ENCODE results near the gene COPG1. TPM values are rescaled to one million over a fixed set of nuclear protein-coding genes. Genes with fewer than 3 reads are reported as not detected.
A peak's percentile ranks its signal among the peaks of the same experiment; 100 is the strongest.
"Not testable (repeated sequence)": the region's sequence is repeated elsewhere in the genome, so short reads cannot be mapped to it uniquely, and the experiment has no call there.

Gene COPG1
- total and polyA plus RNA-seq, 7 donors = 50.9 to 151 (median 78.1) TPM

DNA sequence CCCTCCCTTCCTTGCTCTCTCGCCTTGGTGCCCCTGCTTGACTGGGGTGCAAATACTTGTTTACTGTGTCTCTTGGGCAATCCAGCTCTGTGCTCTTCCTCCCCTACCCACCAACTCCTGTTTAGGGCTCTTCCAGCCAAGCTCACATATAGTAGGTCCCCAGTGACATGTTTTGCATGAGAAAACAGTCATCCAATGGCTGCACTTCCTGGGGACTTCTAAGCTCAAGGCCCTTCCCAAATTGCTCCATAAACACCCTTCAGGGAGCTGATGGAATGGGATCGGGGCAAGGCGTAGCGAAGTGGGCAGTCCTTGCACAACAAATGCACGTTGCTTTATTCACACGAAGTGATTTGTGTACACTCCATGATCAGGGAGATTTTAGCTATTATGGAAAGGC, 9.4 kb upstream of the COPG1 start:
- Histone ChIP-seq H3K27ac (no peak overlapping the region), H3K4me1 (peaks cover 0 to 6% (median under 1%) of the 10 kb centered on the region in 4 donors), H3K36me3 (no peaks in the 10 kb centered on the region), H3K27me3 (no peaks in the 10 kb centered on the region), H3K4me3 (no peak overlapping the region), H3K9me3 (no peaks in the 10 kb centered on the region)
- 69 to 84% methylated on average over 6 of the region's 6 CpGs for WGBS, 2 donors
- no peak for TF ChIP-seq POLR2AphosphoS5 (IDR thresholded peaks at IDR 0.05)
- no peak for TF ChIP-seq CTCF (IDR thresholded peaks at IDR 0.05)
- no peak for TF ChIP-seq POLR2A (IDR thresholded peaks at IDR 0.05)
- no peak for TF ChIP-seq EP300 (IDR thresholded peaks at IDR 0.05)
- intact Hi-C loops (cut with DNase I) = loop anchor here (5.0 kb wide), 1 partner anchor 43 kb away; no protein-coding TSS in a partner anchor
- DNase-seq = no peak

GRCh38 chr3:129240436-129240835, 9.0 kb upstream of the COPG1 start:
- Histone ChIP-seq H3K4me1 (peaks cover 0 to 10% (median 4%) of the 10 kb centered on the region in 4 donors), H3K9me3 (no peaks in the 10 kb centered on the region), H3K36me3 (no peaks in the 10 kb centered on the region), H3K27me3 (no peaks in the 10 kb centered on the region), H3K27ac (no peak overlapping the region), H3K4me3 (no peak overlapping the region)
- no peak for DNase-seq
- 51 to 60% methylated on average over 3 of the region's 3 CpGs for WGBS, 2 donors
- intact Hi-C loops (cut with DNase I) = loop anchor here (5.0 kb wide), 1 partner anchor 43 kb away; no protein-coding TSS in a partner anchor
- TF ChIP-seq POLR2AphosphoS5 (IDR thresholded peaks at IDR 0.05) (no peak), CTCF (IDR thresholded peaks at IDR 0.05) (no peak)

- no peak for DNase-seq
- intact Hi-C loops (cut with DNase I) = loop anchor here (1.0 to 5.0 kb wide), 5 partner anchors 63 to 273 kb away; partner anchors contain the start of genes ISY1 and RAB43
- no peaks in the 10 kb centered on the region for H3K27me3 ChIP-seq
- H3K9me3 ChIP-seq = no peaks in the 10 kb centered on the region
- peaks cover 0 to 34% (median 22%) of the 10 kb centered on the region in 4 donors for H3K4me1 ChIP-seq
- H3K36me3 ChIP-seq = no peaks in the 10 kb centered on the region
- 66 to 85% methylated on average over 5 of the region's 5 CpGs for WGBS, 2 donors
- TF ChIP-seq CTCF (IDR thresholded peaks at IDR 0.05) (no peak), EP300 (IDR thresholded peaks at IDR 0.05) (no peak), POLR2A (IDR thresholded peaks at IDR 0.05) (no peak)
- peak overlapping the region; percentile 50 to 79 (median 62) for H3K27ac ChIP-seq
- no peak overlapping the region for H3K4me3 ChIP-seq
These were observed 4.3 kb upstream of the COPG1 start for GRCh38 chr3:129245141-129245540.

DNA sequence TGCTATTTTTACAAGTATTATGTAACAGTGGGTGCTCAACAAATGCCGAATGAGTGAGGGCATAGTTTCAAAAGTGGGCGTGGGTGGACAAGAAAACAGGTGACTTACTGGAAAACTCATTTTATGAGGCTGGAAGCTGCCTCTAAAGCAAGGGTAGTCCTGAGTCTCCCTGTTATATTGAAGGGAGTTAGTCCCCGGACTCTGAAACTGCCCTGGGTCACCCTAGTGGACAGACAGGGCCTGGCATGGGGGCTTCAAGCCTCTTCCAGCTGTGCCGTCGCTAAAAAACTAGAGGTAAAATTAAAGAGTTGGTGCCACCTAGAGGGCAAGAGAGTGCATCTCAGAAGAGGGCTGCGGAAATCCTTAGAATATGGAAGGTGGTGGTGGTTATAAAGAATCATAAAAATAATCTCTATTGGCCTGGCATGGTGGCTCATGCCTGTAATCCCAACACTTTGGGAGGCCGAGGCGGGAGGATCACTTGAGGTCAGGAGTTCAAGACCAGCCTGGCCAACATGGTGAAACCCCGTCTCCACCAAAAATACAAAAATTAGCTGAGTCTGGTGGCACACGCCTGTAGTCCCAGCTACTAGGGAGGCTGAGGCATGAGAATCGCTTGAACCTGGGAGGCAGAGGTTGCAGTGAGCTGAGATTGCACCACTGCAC, 3.6 kb upstream of the COPG1 start:
- H3K4me1 ChIP-seq = peaks cover 0 to 37% (median 28%) of the 10 kb centered on the region in 4 donors
- not testable (repeated sequence) for H3K27me3 ChIP-seq, H3K36me3 ChIP-seq, H3K9me3 ChIP-seq
- WGBS, 2 donors = 16 to 26% methylated on average over 11 of the region's 11 CpGs
- intact Hi-C loops (cut with DNase I) = loop anchor here (1.0 to 5.0 kb wide), 5 partner anchors 63 to 273 kb away; partner anchors contain the start of genes ISY1 and RAB43
- H3K4me3 ChIP-seq = peak overlapping the region in 1 of 4 donors; percentile 9
- peak in 3 of 4 donors; percentile 26 to 55 (median 38) for TF ChIP-seq POLR2AphosphoS5 (IDR thresholded peaks at IDR 0.05)
- peak; percentile 94 to 98 (median 96) for TF ChIP-seq CTCF (IDR thresholded peaks at IDR 0.05)
- DNase-seq = peak; percentile 93
- H3K27ac ChIP-seq = peak overlapping the region; percentile 50 to 79 (median 62)

Data from sigmoid colon (tissue), 7 donors.